ENCODE results near the gene PTER. TPM values are rescaled to one million over a fixed set of nuclear protein-coding genes. Genes with fewer than 3 reads are reported as not detected.

PTER gene
- total and polyA plus RNA-seq, 2 donors from 2014 or later, result 16.2 to 22.2 TPM

- Histone ChIP-seq H3K4me3 (ENCODE audit: low read length in 3 of 3) (no peak overlapping the region), H3K9ac (ENCODE audit: low read length in 3 of 3) (no peak overlapping the region), H3K27ac (ENCODE audit: low read depth in 2 of 2, low read length in 2 of 2) (no peak overlapping the region), H3K9me3 (ENCODE audit: control insufficient read depth in 2 of 3, insufficient read depth in 1 of 3, low read length in 3 of 3) (no peaks in the 10 kb centered on the region), H3K36me3 (ENCODE audit: control insufficient read depth in 2 of 3, insufficient read depth in 3 of 3, low read length in 3 of 3) (no peaks in the 10 kb centered on the region), H3K4me1 (ENCODE audit: control insufficient read depth in 2 of 3, insufficient read depth in 2 of 3, low read depth in 1 of 3, low read length in 3 of 3) (peaks cover 0 to 13% (median 2%) of the 10 kb centered on the region in 3 donors), H3K27me3 (ENCODE audit: control insufficient read depth, insufficient read depth, low read length) (no peaks in the 10 kb centered on the region)
- FAIRE-seq, result no peak
- DNase-seq, result no peak
- TF ChIP-seq, protein P1, sequence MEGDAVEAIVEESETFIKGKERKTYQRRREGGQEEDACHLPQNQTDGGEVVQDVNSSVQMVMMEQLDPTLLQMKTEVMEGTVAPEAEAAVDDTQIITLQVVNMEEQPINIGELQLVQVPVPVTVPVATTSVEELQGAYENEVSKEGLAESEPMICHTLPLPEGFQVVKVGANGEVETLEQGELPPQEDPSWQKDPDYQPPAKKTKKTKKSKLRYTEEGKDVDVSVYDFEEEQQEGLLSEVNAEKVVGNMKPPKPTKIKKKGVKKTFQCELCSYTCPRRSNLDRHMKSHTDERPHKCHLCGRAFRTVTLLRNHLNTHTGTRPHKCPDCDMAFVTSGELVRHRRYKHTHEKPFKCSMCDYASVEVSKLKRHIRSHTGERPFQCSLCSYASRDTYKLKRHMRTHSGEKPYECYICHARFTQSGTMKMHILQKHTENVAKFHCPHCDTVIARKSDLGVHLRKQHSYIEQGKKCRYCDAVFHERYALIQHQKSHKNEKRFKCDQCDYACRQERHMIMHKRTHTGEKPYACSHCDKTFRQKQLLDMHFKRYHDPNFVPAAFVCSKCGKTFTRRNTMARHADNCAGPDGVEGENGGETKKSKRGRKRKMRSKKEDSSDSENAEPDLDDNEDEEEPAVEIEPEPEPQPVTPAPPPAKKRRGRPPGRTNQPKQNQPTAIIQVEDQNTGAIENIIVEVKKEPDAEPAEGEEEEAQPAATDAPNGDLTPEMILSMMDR (IDR thresholded peaks at IDR 0.05; ENCODE audit: borderline replicate concordance, extremely low read depth, insufficient read depth), result no peak
- intact Hi-C loops (cut with DNase I), result no loop called here
Observed at GRCh38 chr10:16442914-16443313, 6.1 kb downstream of the PTER start.

GRCh38 chr10:16445770-16446469 lies 9.1 kb downstream of the PTER start:
- peaks cover 0 to 7% (median 2%) of the 10 kb centered on the region in 3 donors for H3K4me1 ChIP-seq (ENCODE audit: control insufficient read depth in 2 of 3, insufficient read depth in 2 of 3, low read depth in 1 of 3, low read length in 3 of 3)
- intact Hi-C loops (cut with DNase I), result no loop called here
- DNase-seq (no peak), FAIRE-seq (no peak)
- no peak overlapping the region for H3K4me3 ChIP-seq (ENCODE audit: low read length in 3 of 3)
- no peak overlapping the region for H3K9ac ChIP-seq (ENCODE audit: low read length in 3 of 3)
- no peaks in the 10 kb centered on the region for H3K36me3 ChIP-seq (ENCODE audit: control insufficient read depth in 2 of 3, insufficient read depth in 3 of 3, low read length in 3 of 3)
- no peaks in the 10 kb centered on the region for H3K9me3 ChIP-seq (ENCODE audit: control insufficient read depth in 2 of 3, insufficient read depth in 1 of 3, low read length in 3 of 3)
- TF ChIP-seq, protein P1 (IDR thresholded peaks at IDR 0.05; ENCODE audit: borderline replicate concordance, extremely low read depth, insufficient read depth), result no peak
- H3K27ac ChIP-seq (ENCODE audit: low read depth in 2 of 2, low read length in 2 of 2), result no peak overlapping the region
- no peaks in the 10 kb centered on the region for H3K27me3 ChIP-seq (ENCODE audit: control insufficient read depth, insufficient read depth, low read length)

GRCh38 chr10:16449454-16449853 lies 12.6 kb downstream of the PTER start:
- TF ChIP-seq, protein P1 (IDR thresholded peaks at IDR 0.05; ENCODE audit: borderline replicate concordance, extremely low read depth, insufficient read depth), result no peak
- Histone ChIP-seq H3K36me3 (ENCODE audit: control insufficient read depth in 2 of 3, insufficient read depth in 3 of 3, low read length in 3 of 3) (no peaks in the 10 kb centered on the region), H3K4me1 (ENCODE audit: control insufficient read depth in 2 of 3, insufficient read depth in 2 of 3, low read depth in 1 of 3, low read length in 3 of 3) (no peaks in the 10 kb centered on the region), H3K4me3 (ENCODE audit: low read length in 3 of 3) (no peak overlapping the region), H3K27me3 (ENCODE audit: control insufficient read depth, insufficient read depth, low read length) (no peaks in the 10 kb centered on the region), H3K27ac (ENCODE audit: low read depth in 2 of 2, low read length in 2 of 2) (no peak overlapping the region), H3K9me3 (ENCODE audit: control insufficient read depth in 2 of 3, insufficient read depth in 1 of 3, low read length in 3 of 3) (no peaks in the 10 kb centered on the region), H3K9ac (ENCODE audit: low read length in 3 of 3) (no peak overlapping the region)
- intact Hi-C loops (cut with DNase I), result no loop called here
- FAIRE-seq (no peak), DNase-seq (no peak)
